Osteoblast (primary cell): ENCODE data around the gene TCERG1L. TPM values are rescaled to one million over a fixed set of nuclear protein-coding genes. Genes with fewer than 3 reads are reported as not detected.

Experiments
- DNase-seq: peaks from one replicate; pipeline ENCODE4 v3.0.0; 2011; ENCODE audit warnings: low spot score, mixed read lengths; ENCODE audit not compliant: insufficient read length; ENCODE audit errors: missing footprints
- H2AFZ ChIP-seq: 2 replicates; pipeline ENCODE4 v1.6.0; 2011; ENCODE audit warnings: mild to moderate bottlenecking, low read length
- H3K27ac ChIP-seq: 2 replicates; pipeline ENCODE4 v1.5.1; 2011; ENCODE audit warnings: mild to moderate bottlenecking, low read depth, low read length, moderate library complexity
- H3K27me3 ChIP-seq: 2 replicates; pipeline ENCODE4 v1.6.0; 2012; ENCODE audit warnings: mild to moderate bottlenecking, control low read depth, inconsistent platforms, low read length, moderate library complexity; ENCODE audit not compliant: insufficient read depth
- H3K36me3 ChIP-seq: 2 replicates; pipeline ENCODE4 v1.5.1; 2011; ENCODE audit warnings: mild to moderate bottlenecking, low read length, control low read depth, moderate library complexity; ENCODE audit not compliant: insufficient read depth
- H3K4me1 ChIP-seq: 2 replicates; pipeline ENCODE4 v1.5.1; 2011; ENCODE audit warnings: mild to moderate bottlenecking, low read length, control low read depth, moderate library complexity; ENCODE audit not compliant: insufficient read depth
- H3K4me2 ChIP-seq: 2 replicates; pipeline ENCODE4 v1.6.0; 2011; ENCODE audit warnings: mild to moderate bottlenecking, low read length; ENCODE audit not compliant: insufficient read depth
- H3K4me3 ChIP-seq: fragments of 200-600 bp; sonication (generic); 3 replicates; pipeline ENCODE4 v1.5.1; 2012; ENCODE audit warnings: mild to moderate bottlenecking, low read length, inconsistent platforms; ENCODE audit not compliant: insufficient read depth
- H3K79me2 ChIP-seq: 2 replicates; pipeline ENCODE4 v1.6.0; 2012; ENCODE audit warnings: mild to moderate bottlenecking, low read length, control low read depth, inconsistent platforms; ENCODE audit not compliant: insufficient read depth
- H3K9me3 ChIP-seq: 2 replicates; pipeline ENCODE4 v1.5.1; 2011; ENCODE audit warnings: low read depth, low read length, control low read depth
- H4K20me1 ChIP-seq: 2 replicates; pipeline ENCODE4 v1.6.0; 2012; ENCODE audit warnings: mild to moderate bottlenecking, low read length, control low read depth; ENCODE audit not compliant: insufficient read depth
- CTCF ChIP-seq: IDR thresholded peaks from 2 replicates; pipeline ENCODE4 v1.5.1; 2011; ENCODE audit warnings: mild to moderate bottlenecking, low read depth, low read length, moderate library complexity; ENCODE audit errors: extremely low read depth
- total RNA-seq: library from RNA; depleted of rRNA; stranded (reverse); fragments of >200 nt; gene quantifications from 2 replicates; pipeline ENCODE4 v1.2.3, GENCODE V29; 2012

The TCERG1L gene
- total RNA-seq, 1 donor, result under 0.01 TPM

GRCh38 chr10:131174651-131175540 is 136.6 kb downstream of the TCERG1L start:
- H3K4me2 ChIP-seq, result no peak overlapping the region
- H3K27ac ChIP-seq, result no peak overlapping the region
- H3K4me1 ChIP-seq, result no peaks in the 10 kb centered on the region
- no peaks in the 10 kb centered on the region for H3K36me3 ChIP-seq
- DNase-seq, result peak; percentile 51
- H3K27me3 ChIP-seq, result no peaks in the 10 kb centered on the region
- TF ChIP-seq CTCF, result no peak
- no peaks in the 10 kb centered on the region for H4K20me1 ChIP-seq
- H2AFZ ChIP-seq, result no peak overlapping the region
- H3K4me3 ChIP-seq, result no peak overlapping the region
- H3K9me3 ChIP-seq, result peaks cover 12% of the 10 kb centered on the region
- H3K79me2 ChIP-seq, result no peaks in the 10 kb centered on the region

- Histone ChIP-seq H3K4me2 (no peak overlapping the region), H3K36me3 (no peaks in the 10 kb centered on the region), H3K27ac (no peak overlapping the region), H3K27me3 (no peaks in the 10 kb centered on the region), H3K9me3 (peaks cover 12% of the 10 kb centered on the region), H4K20me1 (no peaks in the 10 kb centered on the region), H3K79me2 (no peaks in the 10 kb centered on the region), H2AFZ (no peak overlapping the region), H3K4me1 (no peaks in the 10 kb centered on the region), H3K4me3 (no peak overlapping the region)
- no peak for TF ChIP-seq CTCF
- no peak for DNase-seq
Measured at GRCh38 chr10:131174211-131174565, 137.3 kb downstream of the TCERG1L start.

- Histone ChIP-seq H2AFZ (no peak overlapping the region), H3K79me2 (no peaks in the 10 kb centered on the region), H3K4me1 (no peaks in the 10 kb centered on the region), H4K20me1 (no peaks in the 10 kb centered on the region), H3K27ac (no peak overlapping the region), H3K9me3 (peaks cover 12% of the 10 kb centered on the region), H3K4me3 (no peak overlapping the region), H3K36me3 (no peaks in the 10 kb centered on the region), H3K27me3 (no peaks in the 10 kb centered on the region), H3K4me2 (no peak overlapping the region)
- TF ChIP-seq CTCF, result no peak
- DNase-seq, result no peak
Measured at GRCh38 chr10:131173484-131174210, 137.9 kb downstream of the TCERG1L start.

GRCh38 chr10:131172433-131172832 is 139.1 kb downstream of the TCERG1L start:
- Histone ChIP-seq H3K27me3 (no peaks in the 10 kb centered on the region), H3K9me3 (peaks cover 12% of the 10 kb centered on the region), H3K27ac (no peak overlapping the region), H4K20me1 (no peaks in the 10 kb centered on the region), H3K4me2 (no peak overlapping the region), H3K36me3 (no peaks in the 10 kb centered on the region), H3K4me1 (no peaks in the 10 kb centered on the region), H2AFZ (no peak overlapping the region), H3K79me2 (no peaks in the 10 kb centered on the region), H3K4me3 (no peak overlapping the region)
- TF ChIP-seq CTCF, result no peak
- DNase-seq, result no peak
